NCI-H1105 treated with DMSO at 0.1 percent for 48 hours (cell line): Measurements from ENCODE around the gene SETDB1.
A peak's percentile ranks its signal among the peaks of the same experiment; 100 is the strongest.

Experiments
- DNase-seq: peaks from one replicate; lab custom pipeline; 2025; lab: John Stamatoyannopoulos, UW

SETDB1 gene

DNA sequence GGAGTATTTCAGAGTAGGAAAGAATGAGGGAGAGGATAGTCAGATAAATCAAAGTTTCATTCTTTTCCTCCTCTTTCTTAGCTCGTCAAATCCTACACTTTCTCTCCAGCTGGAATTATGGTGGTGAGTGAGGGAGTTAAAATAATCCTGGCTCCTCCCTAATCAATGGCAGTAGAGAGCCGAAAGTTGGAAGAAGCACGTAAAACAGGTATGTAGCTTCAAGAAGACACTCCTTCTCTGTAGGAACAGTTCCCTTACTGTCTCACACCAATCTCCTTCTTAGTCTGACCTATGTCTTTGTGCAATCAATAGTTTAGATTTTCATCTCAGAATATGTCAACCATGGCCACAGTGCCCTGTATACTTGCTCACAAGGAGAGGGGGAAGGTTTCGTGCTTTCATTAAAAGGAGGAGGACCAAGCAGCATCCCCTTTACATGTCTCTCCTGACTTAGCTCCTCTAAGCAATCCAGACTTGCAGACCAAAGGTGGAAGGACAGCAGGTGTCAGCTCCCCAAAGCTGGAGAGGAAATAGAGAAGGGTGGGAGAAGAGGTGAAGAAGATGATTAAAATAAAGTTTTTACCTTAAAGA lies 79.7 kb downstream of the SETDB1 start:
- DNase-seq, result no peak

DNA sequence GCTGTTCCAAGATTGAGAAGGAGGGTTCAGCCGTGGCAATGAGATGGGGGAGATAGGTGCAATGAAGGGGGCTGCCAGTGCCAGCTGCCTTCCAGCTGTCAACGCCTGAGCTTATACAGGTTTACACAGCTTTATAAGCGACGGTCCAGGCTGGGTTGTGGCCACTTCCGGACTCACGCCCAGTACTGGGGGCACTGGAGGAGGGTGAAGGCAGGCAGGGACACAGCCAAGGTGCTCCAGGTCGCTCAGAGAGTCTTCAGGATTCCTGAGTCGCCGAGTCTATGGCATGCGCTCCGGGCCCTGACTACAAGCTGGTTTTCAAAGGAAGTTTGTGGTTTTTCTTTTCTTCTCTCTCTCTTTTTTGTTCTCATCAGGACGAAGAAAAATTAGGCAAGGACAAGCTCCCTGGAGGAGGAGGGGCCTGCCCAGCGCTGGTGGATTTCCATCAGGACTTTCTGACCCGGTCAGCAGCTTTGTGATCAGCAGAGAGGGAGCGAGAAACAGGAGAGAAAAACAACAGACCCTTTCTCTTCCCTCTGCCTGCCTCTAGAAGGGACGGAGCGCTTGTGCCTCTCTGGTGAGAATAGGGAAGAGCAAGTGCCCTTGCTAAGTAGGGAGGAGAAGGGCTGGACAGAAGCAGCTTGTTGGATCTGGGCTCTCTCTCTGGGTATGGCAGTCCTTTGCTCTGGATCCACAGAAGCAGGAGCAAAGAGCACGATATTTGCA lies 80.3 kb downstream of the SETDB1 start, which contains the start of gene MINDY1:
TSS of gene MINDY1 (minus strand) at position 576 of the 726 bp plus-strand sequence. CDS start 4,285 bp downstream, outside the sequence.
- DNase-seq, result peak; percentile 76

DNA sequence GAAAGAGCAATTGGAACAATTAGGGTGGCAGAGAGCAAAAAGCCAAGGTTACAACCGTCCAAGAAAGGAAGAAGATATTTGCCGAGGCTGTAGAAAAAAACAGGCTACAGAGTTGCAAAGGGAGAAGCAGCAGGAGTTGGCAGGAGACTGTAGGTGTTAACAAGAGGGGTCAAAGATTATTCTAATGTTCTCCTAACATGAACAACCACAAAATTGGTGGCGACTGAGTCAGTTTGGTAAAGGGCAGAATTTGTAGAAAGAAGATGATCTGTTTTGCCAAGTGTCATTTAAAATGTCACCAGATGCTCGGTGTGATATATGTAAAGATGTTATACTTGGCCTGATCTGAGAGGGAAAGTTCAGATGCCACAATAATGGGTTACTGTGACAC lies 81.7 kb downstream of the SETDB1 start:
- DNase-seq, result no peak

DNA sequence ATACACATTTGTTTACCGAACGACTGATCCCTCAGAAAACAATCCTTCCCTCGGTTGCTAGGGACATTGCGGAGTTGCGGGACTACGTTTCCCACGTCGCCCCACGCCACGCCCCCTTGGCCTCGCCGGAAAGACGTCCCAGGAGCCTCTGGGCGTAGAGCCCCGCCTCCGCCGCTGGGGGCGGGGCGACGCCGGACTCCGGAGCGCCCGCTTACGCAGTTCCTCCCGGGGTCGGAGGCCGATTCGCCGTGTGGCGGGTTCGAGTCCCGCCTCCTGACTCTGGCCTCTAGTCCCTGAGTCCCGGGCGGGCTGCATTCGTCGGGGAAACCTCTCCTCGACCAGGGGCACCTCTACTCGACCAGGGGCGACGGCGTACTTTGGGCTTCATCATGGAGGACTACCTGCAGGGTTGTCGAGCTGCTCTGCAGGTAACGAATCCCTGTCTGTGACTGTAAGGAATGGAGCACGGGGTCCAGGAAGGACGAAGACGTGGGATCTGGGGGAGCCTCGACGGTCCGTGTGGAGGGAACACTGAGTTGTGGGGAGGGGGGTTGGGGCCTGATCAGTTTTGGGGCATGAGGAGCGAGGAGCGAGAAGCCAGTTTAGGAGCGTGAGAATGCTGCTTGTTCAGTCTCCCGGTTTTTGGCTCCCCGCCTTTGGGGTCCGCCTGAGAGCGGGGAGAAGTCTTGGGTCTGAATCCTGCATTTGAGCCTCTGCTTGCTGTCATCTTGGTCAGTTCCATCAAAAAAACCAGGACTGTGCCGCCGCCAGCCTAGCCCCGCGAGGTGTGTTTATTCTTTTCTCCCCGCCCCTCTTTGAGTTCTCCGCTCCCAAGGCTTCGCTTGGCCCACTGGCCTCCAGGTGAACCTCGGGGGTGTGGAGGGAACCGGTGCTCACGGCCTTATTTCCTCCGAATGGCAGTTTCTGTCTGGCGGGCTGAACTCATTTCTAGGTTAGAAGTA lies 82.4 kb downstream of the SETDB1 start, which contains the start of gene PRUNE1:
TSS of gene PRUNE1 (plus strand) at position 206 of the 962 bp plus-strand sequence. CDS start at position 390, 184 bp downstream.
- DNase-seq, result peak; percentile 93

DNA sequence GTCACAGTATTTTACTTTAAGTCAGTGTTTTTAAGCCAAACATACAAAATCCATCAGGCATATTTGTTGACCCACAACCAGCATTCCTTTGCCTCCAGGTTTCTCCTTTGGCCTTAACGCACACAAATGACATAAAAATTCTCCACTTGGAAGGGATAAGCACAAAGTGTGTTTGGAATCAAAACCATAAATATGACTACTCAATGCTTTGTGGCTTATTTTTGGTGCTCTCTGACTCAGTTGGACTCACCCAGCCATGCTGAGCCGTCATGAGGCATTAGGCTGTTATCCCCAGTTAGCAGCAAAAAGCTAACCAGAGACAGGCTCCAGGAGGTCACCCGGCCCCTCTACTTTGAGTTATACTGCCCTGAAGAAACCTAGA lies 83.0 kb downstream of the SETDB1 start:
- DNase-seq, result no peak

DNA sequence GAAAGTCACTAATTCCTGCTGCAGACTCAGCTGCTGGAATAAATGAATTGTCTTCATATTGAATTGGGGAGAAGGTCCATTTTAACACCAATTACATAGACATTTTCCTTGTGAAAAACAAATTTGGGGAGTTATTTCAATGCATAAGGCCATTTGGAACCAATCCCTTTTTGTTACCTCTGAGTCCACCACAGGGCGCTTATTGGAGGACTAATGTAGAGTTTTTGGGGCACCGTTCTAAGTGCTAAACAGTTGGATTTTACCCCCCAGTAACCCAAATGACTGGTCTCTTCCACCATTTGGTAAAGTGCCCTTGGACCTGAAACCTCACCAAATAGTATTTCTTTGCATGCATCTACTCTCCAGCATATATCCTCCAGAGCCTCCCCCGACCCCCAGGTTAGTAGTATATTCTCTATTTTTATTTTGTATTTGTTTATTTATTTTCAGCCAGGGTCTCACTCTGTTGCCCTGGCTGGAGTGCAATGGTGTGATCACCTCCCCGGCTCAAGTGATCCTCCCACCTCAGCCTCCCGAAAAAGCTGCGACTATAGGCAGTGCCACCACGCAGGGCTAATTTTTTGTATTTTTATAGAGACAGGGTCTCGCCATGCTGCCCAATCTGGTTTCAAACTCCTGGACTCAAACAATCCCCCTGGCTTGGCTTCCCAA lies 83.6 kb downstream of the SETDB1 start:
- no peak for DNase-seq

DNA sequence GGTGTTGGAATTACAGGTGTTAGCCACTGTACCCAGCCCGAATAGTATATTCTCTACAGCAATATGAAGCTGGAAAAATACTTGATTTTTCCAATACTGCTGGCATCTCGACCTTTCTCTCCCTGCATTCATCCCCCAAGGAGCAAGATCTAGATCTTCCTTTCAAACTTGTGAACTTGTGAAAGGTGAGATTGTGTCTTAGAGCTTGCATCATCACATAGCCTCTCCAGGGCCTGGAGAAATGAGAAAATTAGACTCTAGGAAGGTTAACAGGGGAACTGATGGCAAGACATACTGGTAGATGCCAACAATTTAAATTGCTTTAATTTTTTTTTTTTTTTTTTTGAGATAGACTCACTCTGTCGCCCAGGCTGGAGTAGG lies 84.2 kb downstream of the SETDB1 start:
- DNase-seq, result no peak

DNA sequence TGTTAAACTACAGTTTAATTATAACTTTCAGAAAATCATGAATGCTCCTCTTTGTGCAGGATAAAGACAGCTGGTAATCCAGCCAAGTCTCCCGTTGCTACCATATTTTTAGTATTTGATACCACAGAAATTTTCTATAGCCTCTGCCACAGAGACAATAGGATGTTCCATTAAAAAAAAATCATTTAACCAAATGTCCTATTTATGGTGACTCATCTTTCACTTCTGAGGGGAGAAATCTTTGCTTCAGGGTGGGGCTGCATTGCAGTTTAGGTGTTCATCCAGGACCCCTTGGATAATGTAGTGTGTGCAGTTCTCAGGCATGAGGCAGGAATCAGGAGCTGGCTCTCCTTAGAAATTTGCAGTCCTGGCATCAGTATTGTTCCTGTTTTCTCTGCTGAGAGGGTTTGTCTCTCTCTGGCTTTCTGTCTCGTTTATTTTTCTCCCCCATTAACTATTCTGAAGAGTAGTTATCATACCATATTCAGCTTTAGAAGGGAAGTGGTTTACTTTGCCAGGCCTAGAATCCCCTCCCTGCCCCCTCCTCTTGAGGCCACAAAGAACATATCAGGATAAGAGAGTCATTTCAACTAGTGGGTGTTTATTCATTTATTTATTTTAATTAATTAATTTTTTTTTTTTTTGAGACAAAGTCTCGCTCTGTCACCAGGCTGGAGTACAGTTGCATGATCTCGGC lies 85.1 kb downstream of the SETDB1 start:
- no peak for DNase-seq

DNA sequence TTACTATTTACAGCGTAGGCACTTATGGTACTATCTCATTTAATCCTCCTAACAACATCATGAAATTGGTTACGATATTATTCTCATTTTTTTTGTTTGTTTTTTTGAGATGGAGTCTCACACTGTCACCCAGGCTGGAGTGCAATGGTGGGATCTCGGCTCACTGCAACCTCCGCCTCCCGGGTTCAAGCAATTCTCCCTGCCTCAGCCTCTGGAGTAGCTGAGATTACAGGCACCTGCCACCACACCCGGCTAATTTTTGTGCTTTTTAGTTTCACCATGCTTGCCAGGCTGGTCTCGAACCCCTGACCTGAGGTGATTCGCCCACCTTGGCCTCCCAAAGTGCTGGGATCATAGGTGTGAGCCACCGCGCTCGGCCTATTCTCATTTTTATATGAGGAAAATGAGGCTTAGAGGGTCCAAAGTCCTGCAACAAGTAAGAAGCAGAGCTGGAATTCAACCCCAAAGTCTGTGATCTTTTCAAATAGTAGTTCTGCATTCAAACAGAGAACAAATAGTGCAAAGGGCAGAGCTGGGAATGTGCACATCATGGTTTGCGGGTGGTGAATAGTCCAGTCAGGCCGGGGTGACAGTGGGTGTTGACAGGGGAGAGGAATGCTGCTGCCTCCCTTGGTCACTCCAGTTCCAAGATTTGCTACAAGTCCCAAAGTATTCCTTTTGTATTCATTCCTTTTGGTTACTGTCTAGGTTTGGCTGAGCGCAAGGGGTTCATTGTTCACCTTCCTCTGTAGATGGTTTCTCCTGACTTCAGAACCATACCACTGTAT lies 86.7 kb downstream of the SETDB1 start:
- no peak for DNase-seq

DNA sequence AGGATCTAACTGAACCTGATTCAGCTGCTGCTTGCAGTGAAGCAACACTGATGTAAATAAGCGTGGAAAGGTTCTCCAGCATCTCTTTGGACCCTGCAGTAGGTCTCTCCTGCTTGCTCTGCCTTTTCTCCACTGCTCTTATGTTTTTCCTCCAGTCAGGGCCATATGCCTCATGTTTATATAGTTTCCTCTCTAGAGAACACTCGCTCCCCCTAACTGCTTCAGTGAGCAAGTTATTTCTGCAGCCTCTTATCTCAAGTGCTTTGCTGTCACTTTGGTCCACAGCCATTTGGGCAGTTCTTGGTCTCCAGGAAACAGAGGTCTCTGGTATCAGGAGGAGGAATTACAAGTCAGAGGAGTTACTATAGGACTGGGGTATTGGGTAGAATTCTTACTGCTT lies 87.4 kb downstream of the SETDB1 start:
- DNase-seq, result peak; percentile 5
